ENCODE data around the gene FREM2. TPM values are rescaled to one million over a fixed set of nuclear protein-coding genes. Genes with fewer than 3 reads are reported as not detected.

Gene FREM2
- total RNA-seq, 3 donors from 2014 or later, result 0.82 to 3.3 (median 1.3) TPM

DNA sequence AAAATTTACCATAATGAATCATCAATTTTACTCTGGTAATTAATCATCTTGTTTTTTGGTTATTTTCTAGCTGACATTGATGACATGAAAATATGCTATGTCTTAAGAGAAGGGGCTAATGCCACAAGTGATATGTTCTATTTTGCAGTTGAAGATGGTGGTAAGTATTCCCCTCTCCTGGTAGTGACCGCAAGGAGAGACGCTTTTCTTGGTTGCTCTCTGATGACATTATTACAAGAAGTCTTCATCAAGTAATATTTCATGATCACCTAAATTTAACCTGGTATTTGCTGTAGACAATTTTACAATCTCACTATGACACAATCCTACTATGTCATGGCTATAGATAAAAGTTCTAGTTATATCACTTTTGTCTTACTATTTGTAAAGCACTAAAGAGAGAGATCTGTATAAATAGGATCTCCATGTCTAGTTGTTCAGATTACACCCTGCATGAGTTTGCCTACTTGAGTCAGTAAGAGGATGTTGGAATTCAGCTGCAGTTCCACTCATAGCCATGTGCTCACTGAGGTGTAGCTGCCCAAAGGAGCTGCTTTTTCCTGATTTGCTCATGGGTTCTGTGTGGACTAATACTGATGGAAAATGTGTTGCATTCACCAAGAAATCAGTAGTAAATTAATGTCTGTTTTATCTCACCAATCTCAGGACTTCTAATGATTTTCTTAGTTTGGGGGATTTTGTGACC, 10.9 kb downstream of the FREM2 start:
- Histone ChIP-seq H3K4me3 (no peak overlapping the region), H3K36me3 (ENCODE audit: low read depth) (no peaks in the 10 kb centered on the region), H3K9me3 (no peaks in the 10 kb centered on the region), H3K4me1 (ENCODE audit: low read depth) (no peaks in the 10 kb centered on the region)
- TF ChIP-seq, protein P1, sequence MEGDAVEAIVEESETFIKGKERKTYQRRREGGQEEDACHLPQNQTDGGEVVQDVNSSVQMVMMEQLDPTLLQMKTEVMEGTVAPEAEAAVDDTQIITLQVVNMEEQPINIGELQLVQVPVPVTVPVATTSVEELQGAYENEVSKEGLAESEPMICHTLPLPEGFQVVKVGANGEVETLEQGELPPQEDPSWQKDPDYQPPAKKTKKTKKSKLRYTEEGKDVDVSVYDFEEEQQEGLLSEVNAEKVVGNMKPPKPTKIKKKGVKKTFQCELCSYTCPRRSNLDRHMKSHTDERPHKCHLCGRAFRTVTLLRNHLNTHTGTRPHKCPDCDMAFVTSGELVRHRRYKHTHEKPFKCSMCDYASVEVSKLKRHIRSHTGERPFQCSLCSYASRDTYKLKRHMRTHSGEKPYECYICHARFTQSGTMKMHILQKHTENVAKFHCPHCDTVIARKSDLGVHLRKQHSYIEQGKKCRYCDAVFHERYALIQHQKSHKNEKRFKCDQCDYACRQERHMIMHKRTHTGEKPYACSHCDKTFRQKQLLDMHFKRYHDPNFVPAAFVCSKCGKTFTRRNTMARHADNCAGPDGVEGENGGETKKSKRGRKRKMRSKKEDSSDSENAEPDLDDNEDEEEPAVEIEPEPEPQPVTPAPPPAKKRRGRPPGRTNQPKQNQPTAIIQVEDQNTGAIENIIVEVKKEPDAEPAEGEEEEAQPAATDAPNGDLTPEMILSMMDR (IDR thresholded peaks at IDR 0.05), result no peak
- DNase-seq, result no peak
- intact Hi-C loops (cut with DNase I, micrococcal nuclease), result no loop called here
- no peak for ATAC-seq

DNA sequence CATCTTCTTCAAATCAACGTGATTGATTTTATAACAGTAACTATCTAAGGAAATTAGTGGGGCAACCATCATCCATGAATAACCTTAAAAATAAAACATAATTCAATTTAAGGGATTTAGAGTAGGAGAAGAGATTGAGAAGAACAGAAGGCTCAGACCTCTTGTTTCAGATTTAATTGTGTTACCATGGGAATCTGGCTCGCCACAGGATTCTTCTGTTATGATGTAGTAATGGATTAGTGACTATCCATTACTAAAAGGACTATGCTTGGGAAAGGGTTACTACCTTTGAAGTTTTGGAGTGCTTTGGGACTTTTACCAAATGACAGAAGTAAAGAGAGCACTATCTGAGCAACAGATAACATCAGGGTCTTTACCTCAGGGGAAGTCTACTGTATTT, 13.2 kb downstream of the FREM2 start:
- ATAC-seq (no peak), DNase-seq (no peak)
- intact Hi-C loops (cut with DNase I, micrococcal nuclease), result no loop called here
- TF ChIP-seq, protein P1 (IDR thresholded peaks at IDR 0.05), result no peak
- Histone ChIP-seq H3K4me3 (no peak overlapping the region), H3K36me3 (ENCODE audit: low read depth) (no peaks in the 10 kb centered on the region), H3K9me3 (no peaks in the 10 kb centered on the region), H3K4me1 (ENCODE audit: low read depth) (no peaks in the 10 kb centered on the region)

DNA sequence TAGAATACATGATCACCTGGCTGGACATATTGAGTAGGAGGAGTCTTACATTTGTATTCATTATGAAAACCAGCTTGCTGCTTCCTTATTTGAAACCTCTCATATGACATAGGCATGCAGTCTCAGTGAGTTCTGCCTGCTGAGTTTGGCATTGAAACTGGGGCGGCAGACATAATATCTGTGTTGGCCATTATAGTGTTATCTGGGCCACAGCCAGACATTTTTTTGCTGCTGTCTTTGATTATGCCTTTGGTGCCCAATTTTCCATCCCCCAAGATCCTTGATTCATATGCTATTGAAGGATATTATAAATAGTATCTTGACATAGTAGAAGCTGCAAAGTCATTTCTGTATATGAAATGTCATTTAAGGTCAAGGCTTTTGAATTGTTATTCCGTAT, 15.8 kb downstream of the FREM2 start:
- Histone ChIP-seq H3K4me1 (ENCODE audit: low read depth) (no peaks in the 10 kb centered on the region), H3K36me3 (ENCODE audit: low read depth) (no peaks in the 10 kb centered on the region), H3K4me3 (no peak overlapping the region), H3K9me3 (no peaks in the 10 kb centered on the region)
- ATAC-seq (no peak), DNase-seq (no peak)
- intact Hi-C loops (cut with DNase I, micrococcal nuclease), result no loop called here
- TF ChIP-seq, protein P1 (IDR thresholded peaks at IDR 0.05), result no peak

DNA sequence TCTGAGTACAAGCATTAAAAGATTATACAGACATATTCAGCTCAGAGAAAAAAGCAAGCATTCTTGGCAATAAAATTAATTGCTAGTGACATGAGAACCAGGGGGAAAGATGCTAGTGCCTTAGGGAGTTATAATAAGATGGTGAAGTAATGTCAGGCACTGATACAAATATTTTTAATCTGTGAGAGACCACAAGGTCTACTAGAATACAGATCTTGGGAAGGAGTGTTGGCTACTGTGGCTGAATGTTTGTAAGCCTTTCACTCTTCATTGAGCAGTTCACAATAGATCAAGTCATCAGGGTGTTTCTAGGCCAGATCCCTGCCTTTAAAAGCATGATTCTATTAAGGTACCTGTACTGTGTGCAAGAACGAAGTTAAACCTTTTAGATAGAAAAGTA, 16.4 kb downstream of the FREM2 start:
- intact Hi-C loops (cut with DNase I, micrococcal nuclease), result no loop called here
- no peaks in the 10 kb centered on the region for H3K9me3 ChIP-seq
- TF ChIP-seq, protein P1 (IDR thresholded peaks at IDR 0.05), result no peak
- H3K4me3 ChIP-seq, result no peak overlapping the region
- ATAC-seq (no peak), DNase-seq (no peak)
- no peaks in the 10 kb centered on the region for H3K4me1 ChIP-seq (ENCODE audit: low read depth)
- H3K36me3 ChIP-seq (ENCODE audit: low read depth), result no peaks in the 10 kb centered on the region

DNA sequence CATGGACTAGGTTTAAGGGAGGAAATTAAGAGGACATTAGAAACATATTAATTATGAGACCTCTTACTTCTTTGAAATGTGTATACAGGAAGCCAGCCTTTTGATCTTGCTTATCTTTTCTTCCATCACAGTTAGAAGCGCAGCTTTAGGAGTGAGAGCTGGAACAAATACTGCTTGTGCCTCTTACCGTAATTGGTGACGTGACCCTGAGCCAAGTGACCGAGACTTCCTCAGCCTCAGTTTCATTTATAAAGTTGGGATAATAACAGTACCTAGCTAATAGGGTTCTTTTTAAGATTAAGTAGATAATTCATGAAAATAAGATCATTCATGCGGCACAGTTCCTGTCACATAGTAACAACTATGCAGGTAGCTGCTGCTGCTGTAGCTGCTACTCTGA, 18.5 kb downstream of the FREM2 start:
- Histone ChIP-seq H3K4me3 (no peak overlapping the region), H3K4me1 (ENCODE audit: low read depth) (no peaks in the 10 kb centered on the region), H3K36me3 (ENCODE audit: low read depth) (no peaks in the 10 kb centered on the region), H3K9me3 (no peaks in the 10 kb centered on the region)
- TF ChIP-seq, protein P1 (IDR thresholded peaks at IDR 0.05), result no peak
- ATAC-seq (no peak), DNase-seq (no peak)
- intact Hi-C loops (cut with DNase I, micrococcal nuclease), result no loop called here

DNA sequence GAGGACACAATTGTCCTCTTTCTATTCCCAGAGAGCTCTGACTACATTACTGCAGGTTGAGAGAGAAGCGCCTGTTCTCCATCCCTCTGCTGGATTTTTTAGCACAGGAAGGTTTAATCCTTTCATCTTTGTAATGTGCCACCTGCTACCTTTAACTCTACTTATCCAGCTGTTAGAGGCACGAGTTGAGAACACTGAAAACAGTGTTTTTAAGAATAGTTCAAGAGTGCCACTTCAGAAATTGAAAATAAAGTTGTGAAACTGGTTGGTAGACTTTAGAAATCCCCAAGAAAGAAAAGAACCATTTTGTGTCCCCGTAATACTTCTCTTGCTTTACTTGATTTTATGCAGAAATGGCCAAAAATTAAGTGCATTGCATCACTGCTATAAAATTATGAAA, 20.6 kb downstream of the FREM2 start:
- Histone ChIP-seq H3K4me3 (no peak overlapping the region), H3K9me3 (no peaks in the 10 kb centered on the region), H3K36me3 (ENCODE audit: low read depth) (no peaks in the 10 kb centered on the region), H3K4me1 (ENCODE audit: low read depth) (no peaks in the 10 kb centered on the region)
- intact Hi-C loops (cut with DNase I, micrococcal nuclease), result no loop called here
- TF ChIP-seq, protein P1 (IDR thresholded peaks at IDR 0.05), result no peak
- ATAC-seq (no peak), DNase-seq (no peak)
